H1 (cell line): ENCODE measurements around the gene STAT4. TPM values are rescaled to one million over a fixed set of nuclear protein-coding genes. Genes with fewer than 3 reads are reported as not detected.

Experiments used
- CTCF ChIA-PET: fragments of 300-600 bp; sonication (Branson Sonifier 250); formaldehyde crosslinking; loops from one replicate; lab custom pipeline; 2021; ENCODE audit not compliant: partially characterized antibody; lab: Charles Lee
- POLR2A ChIA-PET: fragments of 300-600 bp; sonication (Branson Sonifier 250); formaldehyde crosslinking; loops from one replicate; lab custom pipeline; 2021; ENCODE audit warnings: inconsistent platforms; ENCODE audit not compliant: partially characterized antibody; lab: Charles Lee
- DNase-seq, 2 experiments: peaks; one replicate each; pipeline versions ENCODE4 v3.0.0 to v3.0.0-alpha.2; 2010 to 2022; ENCODE audit warnings: low spot score in 2 of 2, low read depth in 1 of 2, mixed read lengths in 1 of 2
- FAIRE-seq: peaks from 2 replicates; lab custom pipeline; 2011; peaks lifted over from hg19 to GRCh38; lab: Jason Lieb, UNC
- H2AFZ ChIP-seq: 2 replicates; pipeline ENCODE4 v1.8.1; 2012; ENCODE audit warnings: low read length, inconsistent platforms
- H2AK5ac ChIP-seq: 2 replicates; pipeline ENCODE4 v1.6.1; 2013; ENCODE audit warnings: low read depth, low read length
- H2BK120ac ChIP-seq: replicated peaks from 2 replicates; pipeline ENCODE3; 2013; ENCODE audit warnings: low read depth, low read length, inconsistent platforms
- H2BK12ac ChIP-seq: 2 replicates; pipeline ENCODE4 v1.6.1; 2013; ENCODE audit warnings: low read depth, low read length
- H2BK15ac ChIP-seq: 2 replicates; pipeline ENCODE4 v1.6.1; 2013; ENCODE audit warnings: low read length
- H2BK20ac ChIP-seq: 2 replicates; pipeline ENCODE4 v1.6.1; 2013; ENCODE audit warnings: low read length
- H2BK5ac ChIP-seq: 2 replicates; pipeline ENCODE4 v1.6.1; 2013; ENCODE audit warnings: low read depth, low read length
- H3K14ac ChIP-seq: 2 replicates; pipeline ENCODE4 v1.6.1; 2013; ENCODE audit warnings: inconsistent platforms; ENCODE audit not compliant: insufficient read length
- H3K18ac ChIP-seq: 2 replicates; pipeline ENCODE4 v1.6.1; 2013; ENCODE audit warnings: low read length; ENCODE audit errors: extremely low read depth
- H3K23ac ChIP-seq: 2 replicates; pipeline ENCODE4 v1.6.1; 2013; ENCODE audit warnings: inconsistent platforms; ENCODE audit not compliant: insufficient read length
- H3K23me2 ChIP-seq: 2 replicates; pipeline ENCODE4 v1.6.1; 2013; ENCODE audit warnings: low read depth, low read length
- H3K27ac ChIP-seq: 2 replicates; pipeline ENCODE4 v1.6.1; 2011; ENCODE audit warnings: low read depth, low read length, inconsistent platforms
- H3K27me3 ChIP-seq, 4 experiments: replicated peaks in 1 of 4; 1 replicate in 1 of 4; 2 replicates in 3 of 4; pipeline versions ENCODE4 v1.6.1 to v1.8.1; 2011 to 2013; ENCODE audit warnings: low read length in 3 of 4, mild to moderate bottlenecking in 3 of 4, inconsistent platforms in 2 of 4, mixed read lengths in 2 of 4, moderate library complexity in 1 of 4; ENCODE audit not compliant: control insufficient read depth in 3 of 4, insufficient read depth in 3 of 4; ENCODE audit errors: extremely low read depth in 1 of 4
- H3K36me3 ChIP-seq, 4 experiments: 2 replicates each; pipeline versions ENCODE4 v1.6.1 to v1.8.1; 2011 to 2013; ENCODE audit warnings: mild to moderate bottlenecking in 4 of 4, low read length in 3 of 4, moderate library complexity in 2 of 4, control low read depth in 1 of 4, inconsistent platforms in 1 of 4; ENCODE audit not compliant: insufficient read depth in 4 of 4, control insufficient read depth in 2 of 4
- H3K4ac ChIP-seq: replicated peaks from 2 replicates; pipeline ENCODE3; 2013; ENCODE audit warnings: low read length, low read depth, mixed read lengths, inconsistent platforms; ENCODE audit not compliant: insufficient read length
- H3K4me1 ChIP-seq, 4 experiments: replicated peaks in 1 of 4; 1 replicate in 1 of 4; 2 replicates in 3 of 4; pipeline versions ENCODE4 v1.6.1 to v1.8.1; 2011 to 2013; ENCODE audit warnings: low read length in 3 of 4, inconsistent platforms in 2 of 4, mixed read lengths in 1 of 4; ENCODE audit not compliant: insufficient read depth in 4 of 4, control insufficient read depth in 3 of 4
- H3K4me2 ChIP-seq, 2 experiments: 2 replicates each; pipeline versions ENCODE4 v1.6.1 to v1.8.1; 2011 to 2013; ENCODE audit warnings: low read depth in 2 of 2, low read length in 2 of 2, control low read depth in 1 of 2, inconsistent platforms in 1 of 2, mild to moderate bottlenecking in 1 of 2; ENCODE audit not compliant: insufficient read depth in 1 of 2
- H3K4me3 ChIP-seq, 4 experiments: fragments of 200-600, 300-600 bp in 1 of 4; sonication (generic), shearing (Covaris generic), sonication (Bioruptor Twin) in 1 of 4; 2 replicates each; pipeline versions ENCODE4 v1.5.1 to v1.8.1; 2011 to 2016; ENCODE audit warnings: low read length in 4 of 4, low read depth in 3 of 4, control low read depth in 2 of 4, inconsistent platforms in 2 of 4, mild to moderate bottlenecking in 2 of 4, mixed read lengths in 1 of 4, moderate library complexity in 1 of 4; ENCODE audit not compliant: insufficient read depth in 2 of 4; ENCODE audit errors: extremely low read depth in 1 of 4
- H3K56ac ChIP-seq: replicated peaks from 2 replicates; pipeline ENCODE3; 2013; ENCODE audit warnings: low read depth, mild to moderate bottlenecking, mixed read lengths, low read length, inconsistent platforms; ENCODE audit not compliant: insufficient read length
- H3K79me1 ChIP-seq: 2 replicates; pipeline ENCODE4 v1.6.1; 2013; ENCODE audit warnings: low read depth, low read length, control low read depth
- H3K79me2 ChIP-seq, 2 experiments: 2 replicates each; pipeline versions ENCODE4 v1.6.1 to v1.8.1; 2012 to 2013; ENCODE audit warnings: low read length in 2 of 2, mild to moderate bottlenecking in 2 of 2, inconsistent platforms in 1 of 2; ENCODE audit not compliant: insufficient read depth in 2 of 2, control insufficient read depth in 1 of 2
- H3K9ac ChIP-seq, 4 experiments: replicated peaks in 1 of 4; 1 replicate in 1 of 4; 2 replicates in 3 of 4; pipeline versions ENCODE4 v1.6.1 to v1.8.1; 2011 to 2013; ENCODE audit warnings: low read depth in 3 of 4, low read length in 3 of 4, control low read depth in 2 of 4, mild to moderate bottlenecking in 2 of 4, moderate library complexity in 2 of 4, inconsistent platforms in 1 of 4; ENCODE audit errors: extremely low read depth in 1 of 4
- H3K9me3 ChIP-seq, 2 experiments: 2 replicates each; pipeline versions ENCODE4 v1.6.1 to v1.8.1; 2012 to 2013; ENCODE audit warnings: mild to moderate bottlenecking in 2 of 2, moderate library complexity in 2 of 2, control low read depth in 1 of 2, inconsistent platforms in 1 of 2, low read depth in 1 of 2, low read length in 1 of 2, mixed read lengths in 1 of 2; ENCODE audit not compliant: insufficient read depth in 2 of 2
- H4K20me1 ChIP-seq, 2 experiments: replicated peaks in 1 of 2; 2 replicates each; pipeline versions ENCODE3 to v1.8.1; 2011 to 2013; ENCODE audit warnings: inconsistent platforms in 2 of 2, low read length in 2 of 2, mild to moderate bottlenecking in 1 of 2; ENCODE audit not compliant: insufficient read depth in 2 of 2, control insufficient read depth in 1 of 2
- H4K5ac ChIP-seq: 2 replicates; pipeline ENCODE4 v1.6.1; 2013; ENCODE audit warnings: low read length, low read depth, mixed read lengths, inconsistent platforms; ENCODE audit not compliant: insufficient read length
- H4K8ac ChIP-seq: 2 replicates; pipeline ENCODE4 v1.8.0; 2013; ENCODE audit warnings: mild to moderate bottlenecking, moderate library complexity, low read length, inconsistent platforms; ENCODE audit not compliant: insufficient read depth; ENCODE audit errors: extremely low read depth
- H4K91ac ChIP-seq: replicated peaks from 2 replicates; pipeline ENCODE3; 2013; ENCODE audit warnings: low read length, mixed read lengths, inconsistent platforms; ENCODE audit not compliant: insufficient read length
- ATF3 ChIP-seq: IDR thresholded peaks from 2 replicates; pipeline ENCODE4 v1.6.1; 2011; ENCODE audit warnings: low read depth, mild to moderate bottlenecking, low read length; ENCODE audit not compliant: insufficient read depth
- CBX5 ChIP-seq: fragments of 300-800, 300-1000 bp; sonication (generic); IDR thresholded peaks from 2 replicates; pipeline ENCODE4 v1.7.1; 2016; ENCODE audit warnings: antibody characterized with exemption, low read length, low read depth
- FOSL1 ChIP-seq: IDR thresholded peaks from 2 replicates; pipeline ENCODE4 v1.6.1; 2011; ENCODE audit warnings: mild to moderate bottlenecking, low read depth, low read length, moderate library complexity; ENCODE audit not compliant: insufficient read depth
- HDAC6 ChIP-seq: IDR thresholded peaks from one replicate; pipeline ENCODE4 v1.7.1; 2012; ENCODE audit warnings: low read depth, mild to moderate bottlenecking, inconsistent platforms, low read length, moderate library complexity
- KDM4A ChIP-seq: IDR thresholded peaks from one replicate; pipeline ENCODE4 v1.7.1; 2012; ENCODE audit warnings: low read depth, mild to moderate bottlenecking, moderate library complexity, low read length, inconsistent platforms; ENCODE audit not compliant: severe bottlenecking
- SP1 ChIP-seq: IDR thresholded peaks from 2 replicates; pipeline ENCODE4 v1.6.1; 2011; ENCODE audit warnings: low read depth, low read length
- TEAD4 ChIP-seq: IDR thresholded peaks from 2 replicates; pipeline ENCODE4 v1.6.1; 2012; ENCODE audit warnings: low read depth, low read length, inconsistent platforms, mixed read lengths
- YY1 ChIP-seq: IDR thresholded peaks from 2 replicates; pipeline ENCODE4 v1.6.1; 2011; ENCODE audit warnings: low read depth, mild to moderate bottlenecking, low read length
- WGBS, 2 experiments: shearing (Covaris generic) in 1 of 2; methylation state at CpG; one replicate each; pipeline versions ENCODE4 v1.1.6 to v1.1.7; 2013 to 2015; ENCODE audit warnings: low lambda C conversion rate in 2 of 2, mixed read lengths in 2 of 2, inconsistent platforms in 1 of 2, low coverage in 1 of 2, missing lambda C conversion rate in 1 of 2; ENCODE audit not compliant: insufficient replicate concordance in 2 of 2, insufficient coverage in 1 of 2, insufficient read length in 1 of 2; ENCODE audit errors: extremely low coverage in 1 of 2, missing lambda C conversion rate in 1 of 2; 5-methylcytosine and 5-hydroxymethylcytosine counted together
- polyA plus RNA-seq, 7 experiments: library from polyadenylated mRNA; depleted of rRNA in 3 of 7; stranded (reverse) in 5 of 7; unstranded in 2 of 7; fragments of >200 nt in 5 of 7; fragments of 200-250 nt in 2 of 7; gene quantifications; 1 replicate in 5 of 7; 2 replicates in 1 of 7; 4 replicates in 1 of 7; pipeline versions ENCODE4 v1.2.1 to v1.2.3, GENCODE V29; 2011 to 2013; ENCODE audit warnings: missing spikeins in 2 of 7, mixed read lengths in 2 of 7
- total RNA-seq: library from RNA; stranded (reverse); fragmentation: NEBNext Ultra II Directional; extraction: Animal tissue kit (Norgen Biotek cat#: 25700); gene quantifications from 2 replicates; pipeline ENCODE4 v1.2.1, GENCODE V29; 2021
- TF ChIP-seq, protein P1 (sequence below): IDR thresholded peaks from 2 replicates; pipeline ENCODE4 v1.6.1; 2011; ENCODE audit warnings: low read length, improper control_type of control experiment
- TF ChIP-seq, protein P2 (sequence below), 3 experiments: IDR thresholded peaks; 1 replicate in 2 of 3; 2 replicates in 1 of 3; pipeline versions ENCODE4 v1.5.1 to v1.6.1; 2011; ENCODE audit warnings: low read length in 3 of 3, mild to moderate bottlenecking in 3 of 3, inconsistent platforms in 2 of 3, low read depth in 1 of 3, moderate library complexity in 1 of 3; ENCODE audit not compliant: insufficient read depth in 1 of 3; ENCODE audit errors: control extremely low read depth in 1 of 3

The STAT4 gene
- total and polyA plus RNA-seq, 2 of the 8 experiments (the other 6 are each of a cell fraction or from before 2014, with no cell fraction given), result 0.36 to 0.63 TPM

DNA sequence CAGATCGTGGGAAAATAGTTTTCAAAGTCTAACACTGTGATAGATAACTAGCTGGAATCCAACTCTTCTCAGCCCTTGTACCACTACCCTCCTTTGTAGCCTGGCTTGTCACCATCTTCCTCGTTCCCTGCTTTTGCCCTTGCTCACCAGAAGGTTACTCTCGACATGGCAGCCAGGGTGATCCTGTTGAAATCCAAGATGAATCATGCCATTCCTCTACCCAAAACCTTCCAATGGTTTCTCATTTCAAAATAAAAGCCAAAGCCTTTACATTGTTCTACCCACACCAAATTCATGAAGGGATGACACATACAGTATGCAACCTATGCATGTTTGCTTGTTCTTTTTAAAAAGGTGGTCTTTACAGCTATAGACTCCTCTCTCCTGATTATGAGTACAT, 45.7 kb downstream of the STAT4 start:
- POLR2A ChIA-PET, result no interaction called here
- no peak overlapping the region for H3K23ac ChIP-seq
- FAIRE-seq, result no peak
- TF ChIP-seq, protein P1, sequence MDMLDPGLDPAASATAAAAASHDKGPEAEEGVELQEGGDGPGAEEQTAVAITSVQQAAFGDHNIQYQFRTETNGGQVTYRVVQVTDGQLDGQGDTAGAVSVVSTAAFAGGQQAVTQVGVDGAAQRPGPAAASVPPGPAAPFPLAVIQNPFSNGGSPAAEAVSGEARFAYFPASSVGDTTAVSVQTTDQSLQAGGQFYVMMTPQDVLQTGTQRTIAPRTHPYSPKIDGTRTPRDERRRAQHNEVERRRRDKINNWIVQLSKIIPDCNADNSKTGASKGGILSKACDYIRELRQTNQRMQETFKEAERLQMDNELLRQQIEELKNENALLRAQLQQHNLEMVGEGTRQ, result no peak
- TF ChIP-seq SP1 (no peak), KDM4A (no peak), YY1 (no peak), TEAD4 (no peak), FOSL1 (no peak), ATF3 (no peak), CBX5 (no peak), HDAC6 (no peak)
- TF ChIP-seq, protein P2, sequence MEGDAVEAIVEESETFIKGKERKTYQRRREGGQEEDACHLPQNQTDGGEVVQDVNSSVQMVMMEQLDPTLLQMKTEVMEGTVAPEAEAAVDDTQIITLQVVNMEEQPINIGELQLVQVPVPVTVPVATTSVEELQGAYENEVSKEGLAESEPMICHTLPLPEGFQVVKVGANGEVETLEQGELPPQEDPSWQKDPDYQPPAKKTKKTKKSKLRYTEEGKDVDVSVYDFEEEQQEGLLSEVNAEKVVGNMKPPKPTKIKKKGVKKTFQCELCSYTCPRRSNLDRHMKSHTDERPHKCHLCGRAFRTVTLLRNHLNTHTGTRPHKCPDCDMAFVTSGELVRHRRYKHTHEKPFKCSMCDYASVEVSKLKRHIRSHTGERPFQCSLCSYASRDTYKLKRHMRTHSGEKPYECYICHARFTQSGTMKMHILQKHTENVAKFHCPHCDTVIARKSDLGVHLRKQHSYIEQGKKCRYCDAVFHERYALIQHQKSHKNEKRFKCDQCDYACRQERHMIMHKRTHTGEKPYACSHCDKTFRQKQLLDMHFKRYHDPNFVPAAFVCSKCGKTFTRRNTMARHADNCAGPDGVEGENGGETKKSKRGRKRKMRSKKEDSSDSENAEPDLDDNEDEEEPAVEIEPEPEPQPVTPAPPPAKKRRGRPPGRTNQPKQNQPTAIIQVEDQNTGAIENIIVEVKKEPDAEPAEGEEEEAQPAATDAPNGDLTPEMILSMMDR (IDR thresholded peaks at IDR 0.05; ENCODE audit: control extremely low read depth in 1 of 3, insufficient read depth in 1 of 3, low read depth in 1 of 3, low read length in 3 of 3), result no peak

More for the DNA sequence above, 45.7 kb downstream of the STAT4 start:
- H3K14ac ChIP-seq, result no peak overlapping the region
- no peak overlapping the region for H3K4me2 ChIP-seq
- H3K79me1 ChIP-seq, result no peaks in the 10 kb centered on the region
- no peak for DNase-seq
- no peak overlapping the region for H3K56ac ChIP-seq
- H2BK12ac ChIP-seq, result no peak overlapping the region
- no peak overlapping the region for H2BK120ac ChIP-seq
- 77% methylated on average over 3 of the region's 3 CpGs; no CpG with 5 or more reads in 1 of the 2 experiments for WGBS, 2 experiments
- H3K9ac ChIP-seq, result no peak overlapping the region
- H3K79me2 ChIP-seq, result no peaks in the 10 kb centered on the region
- no peak overlapping the region for H2BK20ac ChIP-seq
- no peak overlapping the region for H3K27ac ChIP-seq
- H3K4ac ChIP-seq, result no peak overlapping the region
- no peak overlapping the region for H2AFZ ChIP-seq
- H3K27me3 ChIP-seq, result no peaks in the 10 kb centered on the region
- no peak overlapping the region for H4K8ac ChIP-seq
- H4K20me1 ChIP-seq, result no peaks in the 10 kb centered on the region
- CTCF ChIA-PET, result no interaction called here
- no peaks in the 10 kb centered on the region for H3K9me3 ChIP-seq
- no peak overlapping the region for H3K18ac ChIP-seq
- no peak overlapping the region for H2BK15ac ChIP-seq
- no peaks in the 10 kb centered on the region for H3K23me2 ChIP-seq
- no peak overlapping the region for H4K5ac ChIP-seq
- H2AK5ac ChIP-seq, result no peak overlapping the region
- H3K36me3 ChIP-seq, result no peaks in the 10 kb centered on the region
- no peak overlapping the region for H3K4me3 ChIP-seq
- no peaks in the 10 kb centered on the region for H3K4me1 ChIP-seq
- no peak overlapping the region for H2BK5ac ChIP-seq
- H4K91ac ChIP-seq, result no peak overlapping the region
